GM19239 (cell line): Measurements from ENCODE around the gene SRRT.
"Not testable (repeated sequence)": the region's sequence is repeated elsewhere in the genome, so short reads cannot be mapped to it uniquely, and the experiment has no call there.

ENCODE experiments used
- DNase-seq: peaks from one replicate; pipeline ENCODE4 v3.0.0; 2011; ENCODE audit warnings: low spot score; ENCODE audit not compliant: insufficient read length
- FAIRE-seq: peaks from 2 replicates; lab custom pipeline; 2011; peaks lifted over from hg19 to GRCh38; lab: Jason Lieb, UNC

Gene SRRT

DNA sequence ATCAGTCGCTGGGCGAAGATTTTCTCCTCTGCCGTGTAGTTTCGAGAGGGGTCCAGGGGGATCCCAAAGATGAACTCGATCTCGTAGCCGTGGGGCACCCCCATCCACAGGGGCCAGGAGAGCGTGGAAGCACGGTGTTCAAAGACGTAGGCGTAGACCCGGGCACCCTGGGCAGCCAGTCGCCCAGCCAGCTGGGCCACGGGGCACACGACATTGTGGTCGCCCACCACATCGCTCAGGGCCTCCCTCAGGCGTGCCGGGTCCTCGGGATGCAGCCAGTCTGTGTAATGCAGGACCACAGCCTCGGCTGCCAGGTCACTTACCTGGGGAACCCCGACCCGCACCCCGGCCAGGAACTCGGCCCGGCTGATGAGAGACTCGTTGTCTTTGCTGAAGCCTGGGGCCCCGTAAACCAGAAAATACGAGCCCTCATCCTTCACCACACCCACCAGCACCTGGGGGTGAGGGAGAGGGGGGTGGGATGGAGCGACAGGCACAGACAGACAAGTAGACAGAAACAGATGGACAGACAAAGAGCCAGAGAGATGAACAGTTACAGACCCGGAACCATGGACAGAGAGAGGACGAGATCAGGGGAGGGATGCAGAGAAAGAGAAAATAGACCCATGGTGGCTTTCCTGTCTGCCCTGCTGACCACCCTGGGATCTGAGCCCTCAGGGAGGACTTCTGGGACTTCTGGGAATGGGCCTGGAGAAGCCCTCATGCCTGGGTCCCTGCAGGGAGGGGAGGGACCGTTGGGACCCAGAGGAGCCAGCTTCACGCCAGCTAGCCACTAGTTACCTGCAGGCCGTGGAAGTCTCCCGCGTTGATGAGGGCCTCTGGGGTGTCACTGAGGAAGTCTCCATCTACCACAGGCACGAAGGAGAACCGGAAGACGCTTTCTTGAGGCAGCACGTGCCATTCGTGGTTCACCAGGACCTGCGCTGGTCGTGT lies 17.7 kb downstream of the SRRT start:
- FAIRE-seq (no peak), DNase-seq (no peak)

DNA sequence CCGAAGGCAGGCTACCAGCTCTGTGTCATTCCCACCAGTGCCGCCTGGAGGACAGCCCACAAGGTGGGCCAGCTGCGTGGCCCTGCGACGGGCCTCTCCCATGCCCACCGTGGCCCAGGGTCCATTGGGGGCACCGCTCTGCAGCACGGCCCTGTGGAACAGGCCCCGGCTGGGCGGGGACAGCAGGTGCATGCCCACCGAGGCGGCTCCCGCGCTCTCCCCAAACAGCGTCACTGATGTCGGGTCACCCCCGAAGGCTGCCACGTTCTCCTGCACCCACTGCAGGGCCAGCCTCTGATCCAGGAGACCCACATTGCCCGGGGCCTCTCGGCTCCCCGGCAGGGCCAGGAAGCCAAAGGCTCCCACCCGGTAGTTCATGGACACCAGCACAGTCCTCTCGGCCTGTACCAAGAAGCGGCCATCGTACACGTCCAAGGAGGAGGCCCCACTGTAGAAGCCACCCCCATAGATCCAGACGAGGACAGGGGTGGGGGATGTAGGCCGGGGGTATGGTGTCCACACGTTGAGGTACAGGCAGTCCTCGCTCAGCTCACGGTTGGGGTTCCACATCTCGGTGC lies 18.5 kb downstream of the SRRT start:
- FAIRE-seq (no peak), DNase-seq (no peak)

DNA sequence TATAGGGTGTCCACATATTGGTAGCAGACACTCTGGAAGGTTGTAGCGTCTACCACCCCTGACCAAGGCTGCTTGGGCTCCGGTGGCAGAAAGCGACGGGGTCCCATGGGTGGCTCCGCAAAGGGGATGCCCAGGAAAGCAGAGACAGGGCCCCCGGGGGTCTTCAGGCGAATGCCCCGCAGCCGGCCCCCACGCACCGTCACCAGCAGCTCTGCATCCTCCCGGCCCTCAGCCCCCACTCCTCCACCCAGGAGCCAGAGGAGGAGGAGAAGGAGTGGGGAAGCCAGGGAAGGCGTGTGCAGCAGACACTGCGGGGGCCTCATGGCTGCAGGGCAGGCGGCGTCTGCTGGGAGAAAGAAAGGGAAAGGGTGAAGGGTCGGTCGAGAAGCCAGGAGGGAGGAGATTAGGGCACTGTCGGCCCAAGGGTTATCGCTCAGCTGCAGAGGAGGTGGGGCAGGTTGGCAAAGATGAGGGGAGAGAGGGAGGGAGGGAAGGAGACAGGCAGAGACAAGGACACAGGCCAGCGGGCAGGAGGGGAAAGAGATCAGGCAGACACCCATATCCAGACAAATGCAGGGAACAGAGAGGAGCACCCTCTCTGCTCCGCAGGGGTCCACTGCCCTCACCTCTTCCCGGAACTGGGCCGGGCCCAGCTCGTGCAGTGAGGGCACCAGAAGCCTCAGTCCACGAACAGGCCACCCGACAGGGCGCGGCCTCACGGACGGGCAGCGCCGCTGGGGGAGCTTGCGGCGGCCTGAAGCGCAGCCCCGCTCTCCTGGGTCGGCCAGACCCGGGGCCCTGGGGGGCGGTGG lies 19.2 kb downstream of the SRRT start:
- DNase-seq: no peak

DNA sequence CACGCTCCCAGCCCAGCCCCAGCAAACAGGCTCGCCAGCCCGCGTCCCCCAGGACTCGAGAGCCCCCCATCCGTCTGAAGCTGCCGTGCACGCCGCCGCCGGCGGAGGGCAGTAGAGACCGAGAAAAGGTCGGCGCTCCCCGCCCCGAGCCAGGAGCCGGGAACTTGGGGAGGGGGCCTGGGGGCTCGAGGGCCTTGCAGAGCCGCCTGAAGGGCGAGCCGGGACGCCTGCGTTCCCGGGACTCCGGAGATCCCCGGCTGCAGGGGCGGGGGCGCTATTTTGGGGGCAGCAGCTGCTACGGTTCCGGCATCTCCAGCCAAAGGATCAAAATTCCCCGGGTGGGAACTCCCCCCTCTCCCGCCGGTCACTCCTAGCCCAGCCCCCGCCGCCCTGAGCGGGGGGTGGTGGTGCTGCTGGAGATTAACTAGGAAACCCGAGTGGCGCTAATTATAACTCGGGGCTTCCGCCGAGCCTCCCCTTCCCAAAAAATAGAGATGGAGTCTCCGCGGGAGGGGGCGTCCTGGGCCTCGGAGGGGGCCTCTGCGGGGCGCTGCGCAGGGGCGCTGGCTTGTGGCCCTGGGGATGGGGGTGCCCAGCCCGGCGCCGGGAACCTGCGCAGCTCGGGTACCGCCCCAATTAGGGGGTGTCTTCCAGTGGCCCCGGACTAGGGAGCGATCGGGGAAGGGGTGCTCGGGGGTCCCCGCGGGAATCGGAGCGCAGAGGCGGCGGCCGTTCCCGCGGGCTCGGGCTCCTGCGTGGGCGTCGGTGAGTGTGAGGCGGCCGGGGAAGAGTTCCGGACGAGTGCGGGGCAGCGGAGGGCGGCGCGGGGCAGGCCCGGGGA lies 20.2 kb downstream of the SRRT start:
- FAIRE-seq (peak; percentile 66), DNase-seq (no peak)

More for the DNA sequence above, 19.2 kb downstream of the SRRT start:
- no peak for FAIRE-seq

DNA sequence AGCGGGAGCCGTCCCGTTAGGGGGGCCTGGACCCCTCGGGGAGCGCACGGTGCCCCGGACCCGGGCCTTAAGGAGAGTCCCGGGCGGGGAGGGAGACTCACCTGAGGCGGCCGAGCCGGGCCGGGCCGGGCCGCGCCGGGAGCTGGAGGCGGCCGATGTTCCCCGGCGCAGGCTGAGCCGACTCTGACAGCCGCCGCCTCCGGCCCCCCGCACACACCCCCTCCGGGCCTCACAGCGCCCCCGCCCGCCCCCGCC lies 20.7 kb downstream of the SRRT start, which contains the start of gene ACHE:
TSS of gene ACHE (minus strand) at position 188 of the 255 bp plus-strand sequence. CDS start 1,656 bp downstream, outside the sequence.
- DNase-seq (no peak), FAIRE-seq (no peak)

DNA sequence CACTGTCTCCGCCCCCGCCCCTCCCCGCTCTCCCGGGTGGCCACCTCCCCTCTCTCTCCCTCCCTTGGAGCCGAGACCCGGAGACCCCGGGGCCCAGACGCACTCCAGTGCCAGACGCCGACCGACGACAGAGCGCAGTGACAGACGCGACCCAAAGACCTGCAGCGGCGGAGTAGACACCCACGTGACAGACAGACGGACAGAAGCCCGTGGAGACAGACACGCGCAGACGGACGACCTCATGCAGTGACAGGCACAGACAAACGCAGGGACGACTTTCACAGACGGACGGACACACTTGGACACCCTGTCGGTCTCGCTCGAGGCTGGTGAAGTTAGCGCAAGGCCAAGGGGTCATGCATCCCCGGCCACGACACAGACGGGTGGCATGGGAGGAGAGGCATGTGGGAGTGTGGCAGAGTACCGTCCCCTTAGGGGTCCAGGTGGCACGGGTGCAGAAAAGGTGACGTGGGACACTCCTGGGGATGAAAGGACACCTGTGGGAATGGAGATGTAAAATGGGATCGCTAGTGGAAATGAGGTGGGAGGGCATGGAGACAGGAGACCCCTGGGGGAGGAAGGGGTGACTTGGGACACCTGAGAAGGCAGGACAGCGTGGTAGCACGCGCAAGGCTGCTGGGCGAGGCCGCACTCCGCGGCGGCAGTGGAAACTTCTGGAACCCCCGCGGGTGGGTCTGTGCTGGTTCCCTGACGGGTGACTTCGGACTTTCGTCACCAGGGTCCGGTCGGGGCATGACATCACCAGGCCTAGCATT lies 21.2 kb downstream of the SRRT start:
- FAIRE-seq (no peak), DNase-seq (no peak)

DNA sequence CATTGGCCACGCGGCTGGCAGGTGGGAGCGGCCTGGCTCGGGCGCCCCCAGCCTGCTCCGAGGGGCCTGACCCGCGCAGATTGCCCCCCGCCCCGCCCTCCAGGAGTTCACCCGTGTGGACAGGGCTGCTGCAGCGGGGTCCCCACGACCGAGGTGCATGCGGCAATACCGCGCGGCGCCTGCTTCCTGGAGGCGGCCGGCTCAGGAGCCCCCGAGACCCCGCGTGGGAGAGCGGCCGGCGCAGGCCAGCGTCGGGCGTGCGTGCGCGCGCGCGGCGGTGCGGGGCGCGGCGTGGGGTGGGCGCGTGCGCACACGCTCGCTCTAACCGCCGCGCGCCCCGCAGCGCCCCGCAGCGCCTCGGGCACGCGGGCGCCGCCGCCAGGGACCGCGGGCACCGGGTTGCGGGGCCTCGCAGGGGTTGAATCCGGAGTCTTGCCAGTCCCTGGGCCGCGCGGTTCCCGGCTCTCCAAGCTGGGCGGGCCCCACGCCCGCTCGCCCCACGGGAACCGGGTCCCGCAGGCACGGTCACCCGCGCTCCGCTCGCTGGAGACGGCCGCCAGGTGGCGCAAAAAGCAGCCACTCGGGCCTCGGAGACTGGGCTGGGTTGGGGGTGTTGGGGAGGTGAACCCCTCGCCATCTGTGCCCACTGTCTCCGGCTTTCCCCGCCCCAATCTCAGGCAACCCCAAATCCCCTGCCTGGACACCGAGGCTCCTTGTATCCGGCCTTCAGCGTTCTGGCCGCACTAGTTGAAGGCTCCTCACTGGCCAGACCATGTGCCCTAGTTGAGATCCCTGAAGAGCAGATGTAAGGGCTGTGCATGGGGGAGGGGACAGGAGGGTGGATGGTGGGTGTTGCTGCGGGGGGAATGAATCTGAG lies 22.1 kb downstream of the SRRT start:
- DNase-seq: peak; percentile 66
- FAIRE-seq: no peak

DNA sequence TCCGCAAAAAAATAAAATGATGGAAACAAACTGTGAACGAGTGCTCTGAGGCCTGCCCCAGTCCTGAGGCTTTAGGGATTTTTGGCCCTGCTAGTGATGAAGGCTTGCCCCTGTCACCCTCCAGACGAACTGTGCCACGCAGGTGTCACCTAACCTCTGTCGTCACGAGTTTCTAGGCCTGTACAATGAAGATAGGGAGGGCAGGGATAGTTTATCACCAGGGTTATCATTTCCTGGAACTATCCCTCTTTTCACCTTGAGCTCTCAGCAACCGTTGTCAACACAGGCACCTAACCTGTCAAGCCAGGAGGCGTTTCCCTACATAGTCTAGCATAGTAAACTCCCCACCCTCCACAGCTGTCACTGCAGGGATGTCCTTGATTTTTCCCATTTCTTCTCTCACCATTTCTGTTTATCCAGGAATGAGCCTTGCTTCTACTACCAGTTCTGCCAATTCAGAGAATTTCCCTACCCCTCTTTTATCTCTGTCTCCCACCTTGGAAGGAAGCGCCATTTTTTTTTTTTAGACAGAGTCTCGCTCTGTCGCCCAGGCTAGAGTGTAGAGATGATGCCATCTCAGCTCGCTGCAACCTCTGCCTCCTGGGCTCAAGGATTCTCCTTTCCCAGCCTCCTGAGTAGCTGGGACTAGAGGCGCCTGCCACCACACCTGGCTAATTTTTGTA lies 23.0 kb downstream of the SRRT start:
- DNase-seq: no peak
- no peak for FAIRE-seq

DNA sequence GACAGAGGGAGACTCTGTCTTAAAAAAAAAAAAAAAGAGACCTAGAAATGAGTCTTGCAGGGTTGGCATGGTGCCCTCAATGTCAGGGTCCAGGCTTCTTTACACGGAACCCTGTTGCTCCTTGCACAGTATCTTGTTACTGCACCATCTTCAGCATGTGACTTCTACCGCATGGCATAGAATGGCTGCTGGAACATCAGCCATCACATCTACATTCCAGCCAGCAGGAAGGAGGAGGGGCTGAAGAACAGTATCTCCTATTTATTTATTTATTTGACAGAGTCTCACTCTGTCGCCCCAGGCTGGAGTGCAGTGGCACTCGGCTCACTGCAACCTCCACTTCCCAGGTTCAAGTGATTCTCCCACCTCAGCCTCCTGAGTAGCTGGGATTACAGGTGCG lies 24.5 kb downstream of the SRRT start:
- no peak for FAIRE-seq
- no peak for DNase-seq

DNA sequence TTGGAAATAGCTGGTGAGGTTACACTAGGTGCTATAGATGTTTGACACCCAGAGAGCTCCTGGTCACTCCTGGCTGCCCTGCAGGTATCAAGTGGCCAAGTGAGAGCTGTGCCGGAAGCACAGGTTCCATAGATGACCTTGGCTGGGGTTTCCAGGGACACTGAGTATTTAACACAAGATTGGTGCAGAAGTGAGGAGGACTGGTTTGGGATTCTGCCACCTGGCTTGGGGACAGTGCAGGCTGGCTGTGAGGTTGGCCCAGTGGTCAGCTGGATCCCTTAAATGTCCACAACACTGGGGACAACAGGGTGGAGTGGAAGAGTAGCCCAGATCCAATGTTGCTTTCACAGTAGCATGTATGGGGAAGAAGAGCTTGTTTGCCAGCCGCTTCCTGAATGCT lies 26.1 kb downstream of the SRRT start:
- DNase-seq (no peak), FAIRE-seq (no peak)

DNA sequence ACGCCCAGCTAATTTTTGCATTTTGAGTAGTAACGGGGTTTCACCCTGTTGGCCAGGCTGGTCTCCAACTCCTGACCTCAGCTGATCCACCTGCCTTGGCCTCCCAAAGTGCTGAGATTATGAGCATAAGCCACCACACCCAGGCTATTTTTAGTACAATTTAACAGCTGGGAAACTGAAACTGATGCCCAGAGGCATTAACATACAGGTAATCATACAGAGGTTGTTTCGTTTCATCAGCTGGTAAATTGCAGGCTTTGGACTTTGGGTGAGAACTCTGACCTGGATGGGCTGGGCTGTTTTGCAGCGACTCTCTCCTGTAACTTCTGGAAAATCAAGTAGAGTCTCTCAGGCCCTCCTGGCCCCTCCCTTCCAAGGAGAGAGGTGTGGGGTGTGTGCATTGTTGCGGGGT lies 27.0 kb downstream of the SRRT start:
- no peak for DNase-seq
- no peak for FAIRE-seq

DNA sequence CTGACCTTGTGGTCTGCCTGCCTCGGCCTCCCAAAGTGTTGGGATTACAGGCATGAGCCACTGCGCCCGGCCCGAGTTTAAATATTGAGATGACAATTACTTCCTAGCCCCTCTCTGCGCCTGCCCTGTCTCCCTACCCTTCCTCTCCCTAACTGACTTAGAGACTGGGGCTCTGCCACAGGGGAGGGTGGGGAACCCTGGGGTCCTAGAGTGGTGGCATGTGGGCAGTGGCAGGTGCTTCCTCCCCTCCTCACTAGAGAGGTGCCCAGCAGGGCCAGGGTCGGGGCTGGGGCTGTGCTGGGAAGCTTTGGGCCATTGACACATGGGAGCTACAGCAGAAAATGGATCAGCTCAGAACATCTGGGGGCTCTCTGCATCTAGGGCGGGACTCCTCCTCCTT lies 27.7 kb downstream of the SRRT start:
- FAIRE-seq (no peak), DNase-seq (no peak)

DNA sequence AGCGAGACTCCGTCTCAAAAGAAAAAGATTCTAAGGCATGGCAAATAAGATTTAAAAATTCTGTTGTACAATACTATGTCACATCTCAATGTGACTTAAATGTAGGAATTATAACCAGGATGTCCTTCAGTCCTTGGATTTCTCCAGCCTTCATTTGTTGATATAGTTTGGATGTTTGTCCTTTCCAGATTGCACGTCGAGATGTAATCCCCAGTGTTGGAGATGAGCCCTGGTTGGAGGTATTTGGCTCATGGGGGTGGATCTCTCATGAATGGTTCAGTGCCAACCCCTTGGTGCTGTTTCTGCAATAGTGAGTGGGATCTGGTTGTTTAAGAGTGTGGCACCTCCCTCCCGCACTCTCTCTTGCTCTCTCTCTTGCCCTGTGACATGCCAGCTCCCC lies 33.6 kb downstream of the SRRT start:
- DNase-seq (no peak), FAIRE-seq (no peak)

DNA sequence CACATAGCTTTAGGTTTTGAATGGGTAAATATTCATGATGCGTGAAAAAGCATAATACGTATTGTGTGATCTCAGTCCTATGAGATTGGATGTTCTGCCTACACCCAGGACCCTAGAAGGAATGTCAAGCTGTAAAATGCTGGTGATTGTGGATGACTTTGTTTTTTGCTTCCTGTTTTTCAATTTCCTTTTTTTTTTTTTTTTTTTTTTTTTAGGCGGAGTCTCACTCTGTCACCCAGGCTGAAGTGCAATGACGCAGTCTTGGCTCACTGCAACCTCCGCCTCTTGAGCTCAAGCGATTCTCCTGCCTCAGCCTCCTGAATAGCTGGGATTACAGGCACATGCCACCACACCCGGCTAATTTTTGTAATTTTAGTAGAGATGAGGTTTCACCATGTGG lies 35.5 kb downstream of the SRRT start:
- not testable (repeated sequence) for DNase-seq, FAIRE-seq

DNA sequence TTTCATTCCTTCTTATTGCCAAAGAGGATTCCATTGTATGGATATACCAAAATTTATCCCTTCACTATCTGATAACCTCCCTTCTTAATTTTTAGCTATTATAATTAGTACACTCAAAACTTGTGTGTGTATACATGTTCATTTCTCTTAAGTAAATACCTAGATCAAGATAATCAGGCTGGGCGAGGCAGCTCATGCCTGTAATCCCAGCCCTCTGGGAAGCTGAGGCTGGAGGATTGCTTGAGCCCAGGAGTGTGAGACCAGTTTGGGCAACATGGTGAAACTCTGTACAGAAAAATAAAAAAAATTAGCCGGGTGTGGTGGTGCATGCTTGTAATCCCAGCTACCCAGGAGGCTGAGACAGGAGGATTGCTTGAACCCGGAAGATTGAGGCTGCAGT lies 36.6 kb downstream of the SRRT start:
- FAIRE-seq (no peak), DNase-seq (no peak)

DNA sequence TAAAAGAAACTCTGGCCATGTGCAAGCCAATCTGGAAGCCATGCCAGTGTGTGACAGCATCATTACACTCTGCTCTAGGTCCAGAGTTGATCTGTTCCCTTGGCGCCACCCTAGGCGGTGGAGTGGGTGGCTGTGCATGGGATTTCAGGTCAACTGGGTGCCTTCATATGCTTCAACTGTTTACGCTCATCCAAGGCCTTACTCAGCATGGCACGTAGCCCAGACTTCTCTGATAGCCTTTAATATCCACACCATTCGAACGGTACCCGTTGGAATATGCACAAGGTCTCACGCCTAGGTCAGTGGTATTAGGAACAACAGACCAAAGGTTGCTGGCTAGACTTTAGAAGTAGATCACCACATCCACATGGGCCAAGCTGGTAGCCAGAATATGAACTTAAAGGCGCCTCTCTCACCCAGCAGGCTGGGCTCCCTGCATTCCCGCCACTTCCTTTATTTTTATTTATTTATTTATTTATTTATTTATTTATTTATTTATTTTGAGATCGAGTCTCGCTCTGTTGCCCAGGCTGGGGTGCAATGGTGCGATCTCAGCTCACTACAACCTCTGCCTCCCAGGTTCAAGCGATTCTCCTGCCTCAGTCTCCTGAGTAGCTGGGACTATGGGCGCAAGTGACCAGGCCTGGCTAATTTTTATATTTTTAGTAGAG lies 39.4 kb downstream of the SRRT start:
- FAIRE-seq: no peak
- no peak for DNase-seq

DNA sequence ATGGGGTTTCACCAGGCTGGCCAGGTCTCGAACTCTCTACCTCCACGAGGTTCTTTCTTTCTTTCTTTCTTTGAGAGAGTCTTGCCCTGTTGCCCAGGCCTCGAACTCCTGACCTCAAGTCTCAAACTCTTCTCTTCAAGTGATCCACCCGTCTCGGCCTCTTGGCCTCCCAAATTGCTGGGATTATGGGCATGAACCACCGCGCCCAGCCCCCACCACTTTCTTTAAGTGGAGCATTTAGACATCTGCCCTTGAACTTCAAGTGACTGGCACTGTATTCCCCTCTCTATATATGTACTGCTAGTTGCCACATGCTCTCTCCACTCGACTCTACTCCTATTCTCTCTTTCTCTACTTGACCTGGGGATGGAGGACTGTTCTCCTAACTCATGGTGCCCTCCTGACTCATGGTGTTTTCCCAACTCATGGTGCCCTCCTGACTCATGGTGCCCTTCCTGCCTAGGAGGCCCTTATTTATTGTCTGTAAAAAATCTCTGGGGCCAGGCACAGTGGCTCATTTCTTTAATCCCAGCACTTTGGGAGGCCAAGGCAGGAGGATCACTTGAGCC lies 40.1 kb downstream of the SRRT start:
- no peak for DNase-seq
- FAIRE-seq: no peak
